ENCODE results near the gene AIFM3. TPM values are rescaled to one million over a fixed set of nuclear protein-coding genes. Genes with fewer than 3 reads are reported as not detected.
A peak's percentile ranks its signal among the peaks of the same experiment; 100 is the strongest.

AIFM3 gene
- polyA plus RNA-seq, 2 of the 4 experiments (the other 2 are of a cell fraction) = 1.4 to 3.6 TPM

DNA sequence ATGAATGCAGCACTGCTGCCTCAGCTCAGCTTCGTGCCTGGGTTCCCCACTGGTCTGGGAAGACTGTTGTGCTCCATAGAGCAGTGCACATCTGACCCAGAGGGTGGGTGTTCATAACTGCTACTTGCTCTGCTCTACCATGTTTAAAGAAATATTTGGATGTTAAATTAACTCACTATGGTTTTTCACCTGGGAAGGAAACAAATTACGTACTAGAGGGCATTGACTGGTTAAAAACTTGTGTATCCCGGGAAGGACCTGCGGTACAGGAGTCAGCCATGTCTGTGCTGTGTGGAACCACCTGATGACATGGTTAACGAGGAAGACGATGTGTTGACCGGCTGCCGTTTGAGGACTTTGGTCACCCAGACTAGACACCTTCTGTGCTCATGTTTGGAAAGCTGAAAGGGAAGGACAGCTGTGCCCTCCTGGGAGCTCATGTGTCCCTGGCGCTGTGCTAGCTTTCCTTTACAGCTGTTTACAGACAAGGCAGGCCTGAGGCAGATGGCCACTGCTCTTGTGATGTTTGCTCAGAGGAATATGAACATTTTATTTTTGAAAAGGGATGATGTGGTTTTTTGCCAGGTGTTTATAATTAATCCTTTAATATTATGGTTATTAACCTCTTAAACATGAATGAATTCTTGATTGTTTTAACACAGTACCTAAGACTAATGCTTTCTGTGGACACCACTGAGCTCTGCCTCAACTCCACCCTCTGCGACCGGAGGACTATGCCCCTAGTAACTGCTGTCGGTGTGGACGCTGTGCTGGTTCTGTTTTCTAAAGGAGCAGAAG lies 14.3 kb upstream of the AIFM3 start:
- peaks cover 38% of the 10 kb centered on the region for H3K4me1 ChIP-seq
- ChIA-PET POLR2A (no interaction called here), CTCF (interaction anchor here (0.6 to 1.0 kb wide), 6 partner anchors 10 to 174 kb away, joined by 3 to 4 read pairs (median 3); no protein-coding TSS in a partner anchor)
- H3K4me2 ChIP-seq = no peak overlapping the region
- no peak for FAIRE-seq
- ATAC-seq = no peak
- DNase-seq (ENCODE audit: low read depth in 1 of 2, low spot score in 1 of 2) = no peak
- H3K4me3 ChIP-seq = no peak overlapping the region
- 86% methylated on average over 13 of the region's 13 CpGs for WGBS (ENCODE audit: missing lambda C conversion rate)
- TF ChIP-seq RCOR1 (IDR thresholded peaks at IDR 0.05; ENCODE audit: low read depth, low read length) (no peak), HOXB13 (CRISPR knock-in tag; IDR thresholded peaks at IDR 0.05; ENCODE audit: low read depth) (no peak), EP300 (IDR thresholded peaks at IDR 0.05) (no peak), CEBPB (IDR thresholded peaks at IDR 0.05) (no peak), JUN (IDR thresholded peaks at IDR 0.05) (no peak), NR3C1 (IDR thresholded peaks at IDR 0.05) (no peak), HDAC2 (IDR thresholded peaks at IDR 0.05) (no peak)
- TF ChIP-seq, protein P1, sequence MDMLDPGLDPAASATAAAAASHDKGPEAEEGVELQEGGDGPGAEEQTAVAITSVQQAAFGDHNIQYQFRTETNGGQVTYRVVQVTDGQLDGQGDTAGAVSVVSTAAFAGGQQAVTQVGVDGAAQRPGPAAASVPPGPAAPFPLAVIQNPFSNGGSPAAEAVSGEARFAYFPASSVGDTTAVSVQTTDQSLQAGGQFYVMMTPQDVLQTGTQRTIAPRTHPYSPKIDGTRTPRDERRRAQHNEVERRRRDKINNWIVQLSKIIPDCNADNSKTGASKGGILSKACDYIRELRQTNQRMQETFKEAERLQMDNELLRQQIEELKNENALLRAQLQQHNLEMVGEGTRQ (IDR thresholded peaks at IDR 0.05) = no peak
- no peaks in the 10 kb centered on the region for H3K9me3 ChIP-seq
- H3K27ac ChIP-seq = no peak overlapping the region; a peak in 2 of 6 replicates

GRCh38 chr22:20953342-20953608 lies 13.8 kb upstream of the AIFM3 start:
- FAIRE-seq (no peak), DNase-seq (ENCODE audit: low read depth in 1 of 2, low spot score in 1 of 2) (no peak), ATAC-seq (no peak)
- Histone ChIP-seq H3K4me1 (peaks cover 39% of the 10 kb centered on the region), H3K9me3 (no peaks in the 10 kb centered on the region), H3K4me2 (no peak overlapping the region), H3K4me3 (no peak overlapping the region), H3K27ac (no peak overlapping the region; a peak in 2 of 6 replicates)
- ChIA-PET POLR2A (no interaction called here), CTCF (interaction anchor here (0.7 to 1.0 kb wide), 3 partner anchors 10 to 68 kb away, joined by 3 to 4 read pairs (median 3); no protein-coding TSS in a partner anchor)
- 60% methylated on average over 3 of the region's 3 CpGs for WGBS (ENCODE audit: missing lambda C conversion rate)
- TF ChIP-seq CBX8 (IDR thresholded peaks at IDR 0.05) (no peak), TP53 (CRISPR knock-in tag; IDR thresholded peaks at IDR 0.05) (no peak)

DNA sequence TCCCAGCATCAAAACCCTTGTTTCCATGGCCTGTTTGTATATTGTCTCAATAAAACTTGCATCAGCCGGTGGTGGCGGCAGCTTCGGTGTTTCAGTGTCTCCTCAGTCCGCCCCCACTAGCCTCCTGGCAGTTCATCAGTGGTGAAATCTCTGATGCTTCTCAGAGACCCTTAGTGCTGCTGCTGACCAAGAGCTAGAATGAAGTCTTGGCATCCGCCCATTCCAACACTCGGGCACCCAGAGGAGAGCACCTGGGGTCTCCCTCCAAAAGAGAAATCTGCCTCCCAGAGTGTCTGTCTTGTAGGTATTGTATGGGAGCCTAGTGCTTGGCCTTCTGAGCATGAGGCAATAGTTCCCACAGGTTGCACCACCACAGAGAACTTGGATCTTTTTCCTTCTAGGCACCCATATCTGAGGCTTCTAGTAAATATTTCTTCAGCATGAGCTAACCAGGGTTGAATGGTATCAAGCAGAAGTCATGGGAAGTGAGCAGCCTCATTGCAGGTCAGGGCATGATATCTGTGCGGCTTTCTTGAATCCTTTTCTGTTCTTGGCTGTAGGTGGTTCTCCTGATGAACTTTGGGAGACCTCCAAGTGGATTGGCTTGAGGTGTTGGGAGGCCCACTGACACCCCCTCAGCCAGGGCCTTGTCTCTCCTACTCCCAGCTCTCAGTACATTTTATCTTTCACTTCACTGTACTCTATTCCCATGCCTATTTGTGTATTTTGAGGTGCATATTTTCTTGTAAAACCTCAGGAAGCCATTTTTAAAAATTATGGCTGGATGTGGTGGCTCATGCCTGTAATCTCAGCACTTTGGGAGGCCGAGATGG lies 13.2 kb upstream of the AIFM3 start:
- FAIRE-seq (no peak), ATAC-seq (no peak), DNase-seq (ENCODE audit: low read depth in 1 of 2, low spot score in 1 of 2) (peak in 1 of 2 experiments; percentile 16)
- H3K4me2 ChIP-seq = 0 out of 3 replicates have a peak overlapping the region, but pooled peaks have one; percentile 0
- ChIA-PET CTCF (interaction anchor here (0.7 to 2.8 kb wide), 6 partner anchors 9 to 150 kb away, joined by 3 to 8 read pairs (median 4); partner anchors contain the start of gene CRKL), POLR2A (no interaction called here)
- H3K27ac ChIP-seq = peak overlapping the region in 1 of 2 experiments; percentile 78; a peak in 3 of 6 replicates
- H3K4me3 ChIP-seq = no peak overlapping the region
- H3K9me3 ChIP-seq = no peaks in the 10 kb centered on the region
- WGBS (ENCODE audit: missing lambda C conversion rate) = 85% methylated on average over 8 of the region's 8 CpGs
- TF ChIP-seq MAZ (IDR thresholded peaks at IDR 0.05; ENCODE audit: borderline replicate concordance, low read depth, low read length) (no peak), CEBPB (IDR thresholded peaks at IDR 0.05) (peak; percentile 52 to 59; a peak in 2 of 4 replicates)
- peaks cover 41% of the 10 kb centered on the region for H3K4me1 ChIP-seq

GRCh38 chr22:20955548-20955947 lies 11.5 kb upstream of the AIFM3 start:
- Histone ChIP-seq H3K27ac (peak overlapping the region in 1 of 2 experiments; percentile 98; a peak in 3 of 6 replicates), H3K4me2 (peak overlapping the region; percentile 74), H3K9me3 (no peaks in the 10 kb centered on the region), H3K4me3 (no peak overlapping the region), H3K4me1 (peaks cover 36% of the 10 kb centered on the region)
- CTCF ChIA-PET = interaction anchor here (0.6 to 3.6 kb wide), 9 partner anchors 11 to 151 kb away, joined by 3 to 10 read pairs (median 5); partner anchors contain the start of genes CRKL and LZTR1
- POLR2A ChIA-PET = interaction anchor here (0.6 kb wide), 1 partner anchor 27 kb away, joined by 3 read pairs; the partner anchor contains the start of gene LZTR1
- no peak for FAIRE-seq
- 67% methylated on average over 6 of the region's 7 CpGs for WGBS (ENCODE audit: missing lambda C conversion rate)
- DNase-seq (ENCODE audit: low read depth in 1 of 2, low spot score in 1 of 2) = peak in 1 of 2 experiments; percentile 17
- ATAC-seq = no peak
- TF ChIP-seq FOXS1 (CRISPR knock-in tag; IDR thresholded peaks at IDR 0.05) = no peak
- TF ChIP-seq REST (IDR thresholded peaks at IDR 0.05) = no peak
- TF ChIP-seq MAFK (IDR thresholded peaks at IDR 0.05; ENCODE audit: partially characterized antibody) = no peak
- no peak for TF ChIP-seq HDAC2 (IDR thresholded peaks at IDR 0.05)
- no peak for TF ChIP-seq CHD2 (IDR thresholded peaks at IDR 0.05; ENCODE audit: low read length, partially characterized antibody)
- no peak for TF ChIP-seq MYC (IDR thresholded peaks at IDR 0.05; ENCODE audit: borderline replicate concordance, low read length)
- no peak for TF ChIP-seq KDM1A (IDR thresholded peaks at IDR 0.05; ENCODE audit: low read depth)
- no peak for TF ChIP-seq RFX5 (IDR thresholded peaks at IDR 0.05)
- no peak for TF ChIP-seq POLR2A (IDR thresholded peaks at IDR 0.05; ENCODE audit: low read length)
- TF ChIP-seq, protein P2, sequence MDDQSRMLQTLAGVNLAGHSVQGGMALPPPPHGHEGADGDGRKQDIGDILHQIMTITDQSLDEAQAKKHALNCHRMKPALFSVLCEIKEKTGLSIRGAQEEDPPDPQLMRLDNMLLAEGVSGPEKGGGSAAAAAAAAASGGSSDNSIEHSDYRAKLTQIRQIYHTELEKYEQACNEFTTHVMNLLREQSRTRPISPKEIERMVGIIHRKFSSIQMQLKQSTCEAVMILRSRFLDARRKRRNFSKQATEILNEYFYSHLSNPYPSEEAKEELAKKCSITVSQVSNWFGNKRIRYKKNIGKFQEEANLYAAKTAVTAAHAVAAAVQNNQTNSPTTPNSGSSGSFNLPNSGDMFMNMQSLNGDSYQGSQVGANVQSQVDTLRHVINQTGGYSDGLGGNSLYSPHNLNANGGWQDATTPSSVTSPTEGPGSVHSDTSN (IDR thresholded peaks at IDR 0.05) = no peak
- no peak for TF ChIP-seq CBX8 (IDR thresholded peaks at IDR 0.05)
- TF ChIP-seq, protein P3, sequence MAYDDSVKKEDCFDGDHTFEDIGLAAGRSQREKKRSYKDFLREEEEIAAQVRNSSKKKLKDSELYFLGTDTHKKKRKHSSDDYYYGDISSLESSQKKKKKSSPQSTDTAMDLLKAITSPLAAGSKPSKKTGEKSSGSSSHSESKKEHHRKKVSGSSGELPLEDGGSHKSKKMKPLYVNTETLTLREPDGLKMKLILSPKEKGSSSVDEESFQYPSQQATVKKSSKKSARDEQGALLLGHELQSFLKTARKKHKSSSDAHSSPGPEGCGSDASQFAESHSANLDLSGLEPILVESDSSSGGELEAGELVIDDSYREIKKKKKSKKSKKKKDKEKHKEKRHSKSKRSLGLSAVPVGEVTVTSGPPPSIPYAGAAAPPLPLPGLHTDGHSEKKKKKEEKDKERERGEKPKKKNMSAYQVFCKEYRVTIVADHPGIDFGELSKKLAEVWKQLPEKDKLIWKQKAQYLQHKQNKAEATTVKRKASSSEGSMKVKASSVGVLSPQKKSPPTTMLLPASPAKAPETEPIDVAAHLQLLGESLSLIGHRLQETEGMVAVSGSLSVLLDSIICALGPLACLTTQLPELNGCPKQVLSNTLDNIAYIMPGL (CRISPR knock-in tag; IDR thresholded peaks at IDR 0.05; ENCODE audit: borderline replicate concordance) = no peak
- TF ChIP-seq MAZ (IDR thresholded peaks at IDR 0.05; ENCODE audit: borderline replicate concordance, low read depth, low read length) = no peak

All from A549 (cell line).